ENCODE measurements around the gene SLC6A4. TPM values are rescaled to one million over a fixed set of nuclear protein-coding genes. Genes with fewer than 3 reads are reported as not detected.

SLC6A4 gene
- total RNA-seq, 1 donor from 2014 or later = not detected

GRCh38 chr17:30222251-30222650 is 13.2 kb downstream of the SLC6A4 start:
- H3K4me3 ChIP-seq (ENCODE audit: low read depth, low read length) = no peak overlapping the region
- TF ChIP-seq, protein P1, sequence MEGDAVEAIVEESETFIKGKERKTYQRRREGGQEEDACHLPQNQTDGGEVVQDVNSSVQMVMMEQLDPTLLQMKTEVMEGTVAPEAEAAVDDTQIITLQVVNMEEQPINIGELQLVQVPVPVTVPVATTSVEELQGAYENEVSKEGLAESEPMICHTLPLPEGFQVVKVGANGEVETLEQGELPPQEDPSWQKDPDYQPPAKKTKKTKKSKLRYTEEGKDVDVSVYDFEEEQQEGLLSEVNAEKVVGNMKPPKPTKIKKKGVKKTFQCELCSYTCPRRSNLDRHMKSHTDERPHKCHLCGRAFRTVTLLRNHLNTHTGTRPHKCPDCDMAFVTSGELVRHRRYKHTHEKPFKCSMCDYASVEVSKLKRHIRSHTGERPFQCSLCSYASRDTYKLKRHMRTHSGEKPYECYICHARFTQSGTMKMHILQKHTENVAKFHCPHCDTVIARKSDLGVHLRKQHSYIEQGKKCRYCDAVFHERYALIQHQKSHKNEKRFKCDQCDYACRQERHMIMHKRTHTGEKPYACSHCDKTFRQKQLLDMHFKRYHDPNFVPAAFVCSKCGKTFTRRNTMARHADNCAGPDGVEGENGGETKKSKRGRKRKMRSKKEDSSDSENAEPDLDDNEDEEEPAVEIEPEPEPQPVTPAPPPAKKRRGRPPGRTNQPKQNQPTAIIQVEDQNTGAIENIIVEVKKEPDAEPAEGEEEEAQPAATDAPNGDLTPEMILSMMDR (conservative IDR thresholded peaks at IDR 0.05; ENCODE audit: low read depth, low read length) = no peak
- DNase-seq (ENCODE audit: low read depth) = no peak

DNA sequence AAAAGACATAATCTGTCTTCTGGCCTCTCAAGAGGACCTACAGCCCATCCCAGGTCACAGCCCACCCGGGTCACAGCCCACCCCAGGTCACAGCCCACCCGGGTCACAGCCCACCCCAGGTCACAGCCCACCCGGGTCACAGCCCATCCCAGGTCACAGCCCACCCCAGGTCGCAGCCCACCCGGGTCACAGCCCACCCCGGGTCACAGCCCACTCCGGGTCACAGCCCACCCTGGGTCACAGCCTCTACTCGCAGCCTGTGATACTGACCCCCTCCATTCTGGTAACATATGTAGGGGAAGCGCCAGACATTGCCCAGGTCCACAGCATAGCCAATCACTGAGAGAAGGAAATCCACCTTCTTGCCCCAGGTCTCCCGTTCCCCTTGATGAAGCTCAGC is 14.2 kb downstream of the SLC6A4 start:
- TF ChIP-seq, protein P1 (conservative IDR thresholded peaks at IDR 0.05; ENCODE audit: low read depth, low read length) = no peak
- no peak for DNase-seq (ENCODE audit: low read depth)
- H3K4me3 ChIP-seq (ENCODE audit: low read depth, low read length) = no peak overlapping the region

- H3K4me3 ChIP-seq (ENCODE audit: low read depth, low read length) = no peak overlapping the region
- TF ChIP-seq, protein P1 (conservative IDR thresholded peaks at IDR 0.05; ENCODE audit: low read depth, low read length) = no peak
- DNase-seq (ENCODE audit: low read depth) = no peak
These were observed 15.1 kb downstream of the SLC6A4 start for GRCh38 chr17:30220414-30220813.

DNA sequence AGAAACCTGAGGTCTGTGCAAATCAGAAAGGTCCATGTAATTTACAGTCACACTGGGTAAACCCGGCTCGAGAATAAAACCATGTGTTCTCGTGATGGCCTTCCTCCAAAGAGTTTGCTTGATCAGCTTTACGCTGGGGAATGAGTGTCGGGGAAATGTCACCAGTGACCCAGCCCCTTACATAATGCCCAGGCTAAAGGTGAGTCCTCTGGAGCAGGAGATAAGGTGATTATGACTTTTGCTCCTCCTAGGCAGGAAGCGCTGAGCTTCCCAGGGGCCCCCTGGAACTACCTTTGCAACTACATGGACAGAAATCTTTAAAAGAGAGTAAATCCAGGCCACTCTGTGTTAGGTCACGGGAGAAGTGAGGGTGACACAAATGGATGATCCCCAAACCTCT is 15.7 kb downstream of the SLC6A4 start:
- H3K4me3 ChIP-seq (ENCODE audit: low read depth, low read length) = no peak overlapping the region
- no peak for DNase-seq (ENCODE audit: low read depth)
- TF ChIP-seq, protein P1 (conservative IDR thresholded peaks at IDR 0.05; ENCODE audit: low read depth, low read length) = no peak

DNA sequence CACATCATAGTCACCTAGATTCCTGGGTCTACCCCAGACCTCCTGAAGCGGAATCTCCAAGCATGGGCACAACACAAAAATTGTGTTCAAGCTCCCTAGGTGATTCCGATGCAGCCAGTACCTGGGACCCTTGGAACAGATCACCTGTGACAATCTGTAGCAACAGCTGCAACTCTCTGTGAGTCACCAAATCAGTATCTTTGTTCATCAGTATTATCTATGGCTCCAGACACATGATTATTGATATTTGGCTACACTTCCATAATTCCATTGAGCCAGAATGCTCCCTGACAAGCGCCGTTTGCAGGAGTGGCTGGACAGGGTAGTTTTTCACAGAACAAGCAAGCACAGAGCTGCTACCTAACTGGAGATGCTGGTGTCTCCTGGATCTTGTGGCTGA is 16.2 kb downstream of the SLC6A4 start:
- TF ChIP-seq, protein P1 (conservative IDR thresholded peaks at IDR 0.05; ENCODE audit: low read depth, low read length) = no peak

GRCh38 chr17:30218799-30219198 is 16.7 kb downstream of the SLC6A4 start:
- no peak overlapping the region for H3K4me3 ChIP-seq (ENCODE audit: low read depth, low read length)
- TF ChIP-seq, protein P1 (conservative IDR thresholded peaks at IDR 0.05; ENCODE audit: low read depth, low read length) = no peak
- DNase-seq (ENCODE audit: low read depth) = no peak

More for the DNA sequence above, 16.2 kb downstream of the SLC6A4 start:
- no peak overlapping the region for H3K4me3 ChIP-seq (ENCODE audit: low read depth, low read length)
- DNase-seq (ENCODE audit: low read depth) = no peak

- TF ChIP-seq, protein P1 (conservative IDR thresholded peaks at IDR 0.05; ENCODE audit: low read depth, low read length) = no peak
- H3K4me3 ChIP-seq (ENCODE audit: low read depth, low read length) = no peak overlapping the region
- DNase-seq (ENCODE audit: low read depth) = no peak
These were observed 17.7 kb downstream of the SLC6A4 start for GRCh38 chr17:30217746-30218245.
